ENCODE data around the gene AHI1. TPM values are rescaled to one million over a fixed set of nuclear protein-coding genes. Genes with fewer than 3 reads are reported as not detected.

Gene AHI1
- total RNA-seq, 1 donor from 2014 or later = 160 TPM

- Mint-ChIP-seq H3K4me1 (peaks cover 10% of the 10 kb centered on the region), H3K36me3 (ENCODE audit: low read depth) (peaks cover 67% of the 10 kb centered on the region), H3K27me3 (no peaks in the 10 kb centered on the region), H3K27ac (no peak overlapping the region), H3K4me3 (no peak overlapping the region), H3K9me3 (no peaks in the 10 kb centered on the region)
- no peak for DNase-seq
- intact Hi-C loops (cut with micrococcal nuclease) = no loop called here
Observed at GRCh38 chr6:135461208-135461607, 36.3 kb downstream of the AHI1 start.

DNA sequence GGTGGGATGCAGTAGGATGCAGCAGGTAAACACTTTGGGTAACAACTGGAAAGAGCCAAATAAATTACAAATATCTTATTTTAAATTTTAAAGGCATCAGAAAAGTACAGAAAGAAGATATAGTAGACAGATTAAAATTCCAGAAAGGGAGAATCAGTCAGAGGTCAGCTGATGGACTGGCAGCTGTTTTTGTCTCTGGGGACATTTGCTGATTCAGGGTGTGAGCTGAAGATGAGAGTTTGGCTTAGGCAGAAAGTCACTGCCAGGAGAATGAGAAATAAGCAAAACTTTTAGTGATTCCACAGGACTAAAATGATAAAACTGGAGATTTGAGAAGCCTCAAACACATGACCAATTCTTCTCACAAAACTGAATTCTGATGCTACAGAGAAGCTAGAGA, 39.5 kb downstream of the AHI1 start:
- DNase-seq = no peak
- no peaks in the 10 kb centered on the region for H3K27me3 Mint-ChIP-seq
- intact Hi-C loops (cut with micrococcal nuclease) = no loop called here
- no peak overlapping the region for H3K27ac Mint-ChIP-seq
- H3K4me3 Mint-ChIP-seq = no peak overlapping the region
- H3K9me3 Mint-ChIP-seq = no peaks in the 10 kb centered on the region
- peaks cover 54% of the 10 kb centered on the region for H3K36me3 Mint-ChIP-seq (ENCODE audit: low read depth)
- H3K4me1 Mint-ChIP-seq = peaks cover 3% of the 10 kb centered on the region

GRCh38 chr6:135451617-135452190, 45.8 kb downstream of the AHI1 start:
- DNase-seq = peak; percentile 63
- intact Hi-C loops (cut with micrococcal nuclease) = loop anchor here (1.0 to 2.0 kb wide), 4 partner anchors 45 to 866 kb away; partner anchors contain the start of gene AHI1
- Mint-ChIP-seq H3K27me3 (no peaks in the 10 kb centered on the region), H3K27ac (no peak overlapping the region), H3K4me1 (peaks cover 6% of the 10 kb centered on the region), H3K4me3 (no peak overlapping the region), H3K9me3 (no peaks in the 10 kb centered on the region), H3K36me3 (ENCODE audit: low read depth) (peaks cover 35% of the 10 kb centered on the region)

DNA sequence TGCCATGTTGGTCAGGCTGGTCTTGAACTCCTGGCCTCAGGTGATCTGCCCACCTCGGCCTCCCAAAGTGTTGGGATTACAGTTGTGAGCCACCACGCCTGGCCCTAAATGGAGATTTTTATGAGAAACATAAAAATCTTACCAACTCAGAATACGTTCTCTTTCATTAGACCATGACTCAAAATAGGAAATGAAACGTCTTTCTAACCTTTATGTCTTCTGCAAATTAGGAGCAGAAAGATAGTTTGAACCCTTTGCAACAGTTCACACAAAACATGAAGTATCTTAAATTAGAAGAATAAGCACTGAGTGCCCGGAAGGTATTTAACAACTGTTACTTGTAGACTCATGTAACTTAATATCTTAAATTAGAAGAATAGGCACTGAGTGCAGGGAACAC, 48.3 kb downstream of the AHI1 start:
- H3K27ac Mint-ChIP-seq = no peak overlapping the region
- no peaks in the 10 kb centered on the region for H3K27me3 Mint-ChIP-seq
- DNase-seq = no peak
- H3K9me3 Mint-ChIP-seq = no peaks in the 10 kb centered on the region
- H3K36me3 Mint-ChIP-seq (ENCODE audit: low read depth) = peaks cover 40% of the 10 kb centered on the region
- no peak overlapping the region for H3K4me3 Mint-ChIP-seq
- intact Hi-C loops (cut with micrococcal nuclease) = no loop called here
- H3K4me1 Mint-ChIP-seq = peaks cover 6% of the 10 kb centered on the region

GRCh38 chr6:135440087-135440792, 57.3 kb downstream of the AHI1 start:
- peak; percentile 72 for DNase-seq
- Mint-ChIP-seq H3K36me3 (ENCODE audit: low read depth) (peaks cover 36% of the 10 kb centered on the region), H3K9me3 (no peaks in the 10 kb centered on the region), H3K4me1 (peaks cover 22% of the 10 kb centered on the region), H3K4me3 (peak overlapping the region; percentile 69), H3K27ac (peak overlapping the region; percentile 48), H3K27me3 (no peaks in the 10 kb centered on the region)
- intact Hi-C loops (cut with micrococcal nuclease) = no loop called here

DNA sequence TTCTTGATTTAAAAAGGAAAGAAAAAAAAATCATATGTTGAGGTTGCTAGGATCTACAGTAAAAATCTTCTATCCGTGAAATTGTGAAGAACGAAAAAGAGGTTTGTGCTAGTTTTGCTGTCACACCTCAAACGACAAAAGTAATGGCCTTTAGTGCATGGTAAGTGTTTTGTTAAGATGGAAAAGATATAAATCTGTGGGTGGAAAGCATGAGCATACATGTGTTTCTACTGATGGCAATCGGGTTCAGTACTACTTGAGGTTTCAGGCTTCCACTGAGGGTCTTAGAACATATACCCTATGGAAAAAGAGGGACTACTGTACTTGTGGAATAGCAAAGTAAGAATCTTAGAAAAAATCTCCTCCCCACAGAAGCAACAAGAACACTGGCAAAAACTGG, 58.0 kb downstream of the AHI1 start:
- Mint-ChIP-seq H3K27ac (peak overlapping the region; percentile 51), H3K27me3 (no peaks in the 10 kb centered on the region), H3K4me1 (peaks cover 22% of the 10 kb centered on the region), H3K36me3 (ENCODE audit: low read depth) (peaks cover 31% of the 10 kb centered on the region), H3K4me3 (peak overlapping the region; percentile 69), H3K9me3 (no peaks in the 10 kb centered on the region)
- peak; percentile 57 for DNase-seq
- intact Hi-C loops (cut with micrococcal nuclease) = loop anchor here (10.0 kb wide), 1 partner anchor 1265 kb away; no protein-coding TSS in a partner anchor

DNA sequence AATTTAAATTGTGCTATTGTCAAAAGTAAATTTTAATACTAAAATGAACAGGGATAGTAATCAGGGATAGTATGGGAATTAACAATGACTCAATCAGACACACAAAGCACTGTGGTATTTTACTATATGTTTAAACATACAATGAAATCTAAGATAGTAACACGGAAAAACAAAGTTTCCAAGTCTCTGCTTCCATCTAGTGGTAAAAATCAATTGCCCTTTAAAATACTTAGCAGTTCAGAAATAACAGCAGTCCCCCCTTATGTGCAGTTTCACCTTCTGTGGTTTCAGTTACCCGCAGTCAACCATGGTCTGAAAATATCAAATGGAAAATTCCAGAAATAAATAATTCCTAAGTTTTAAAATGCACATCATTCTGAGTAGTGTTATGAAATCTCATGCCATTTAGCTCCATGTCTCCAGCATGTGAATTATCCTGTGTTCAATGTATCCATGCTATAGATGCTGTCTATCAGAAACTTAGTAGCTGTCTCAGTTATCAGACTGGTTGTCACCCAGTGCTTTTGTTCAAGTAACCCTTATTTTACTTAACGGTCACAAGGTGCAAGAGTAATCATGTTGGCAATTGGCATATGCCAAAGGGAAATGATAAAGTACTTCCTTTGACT, 58.5 kb downstream of the AHI1 start:
- H3K4me3 Mint-ChIP-seq = peak overlapping the region; percentile 69
- H3K36me3 Mint-ChIP-seq (ENCODE audit: low read depth) = peaks cover 28% of the 10 kb centered on the region
- intact Hi-C loops (cut with micrococcal nuclease) = loop anchor here (10.0 kb wide), 1 partner anchor 1264 kb away; no protein-coding TSS in a partner anchor
- no peaks in the 10 kb centered on the region for H3K9me3 Mint-ChIP-seq
- H3K27ac Mint-ChIP-seq = peak overlapping the region; percentile 51
- peak; percentile 63 for DNase-seq
- peaks cover 19% of the 10 kb centered on the region for H3K4me1 Mint-ChIP-seq
- no peaks in the 10 kb centered on the region for H3K27me3 Mint-ChIP-seq

- H3K36me3 Mint-ChIP-seq (ENCODE audit: low read depth) = peaks cover 23% of the 10 kb centered on the region
- H3K27me3 Mint-ChIP-seq = no peaks in the 10 kb centered on the region
- DNase-seq = no peak
- no peaks in the 10 kb centered on the region for H3K9me3 Mint-ChIP-seq
- H3K27ac Mint-ChIP-seq = no peak overlapping the region
- H3K4me1 Mint-ChIP-seq = peaks cover 11% of the 10 kb centered on the region
- H3K4me3 Mint-ChIP-seq = no peak overlapping the region
- intact Hi-C loops (cut with micrococcal nuclease) = loop anchor here (10.0 kb wide), 1 partner anchor 1260 kb away; no protein-coding TSS in a partner anchor
Observed at GRCh38 chr6:135434991-135435390, 62.5 kb downstream of the AHI1 start.

DNA sequence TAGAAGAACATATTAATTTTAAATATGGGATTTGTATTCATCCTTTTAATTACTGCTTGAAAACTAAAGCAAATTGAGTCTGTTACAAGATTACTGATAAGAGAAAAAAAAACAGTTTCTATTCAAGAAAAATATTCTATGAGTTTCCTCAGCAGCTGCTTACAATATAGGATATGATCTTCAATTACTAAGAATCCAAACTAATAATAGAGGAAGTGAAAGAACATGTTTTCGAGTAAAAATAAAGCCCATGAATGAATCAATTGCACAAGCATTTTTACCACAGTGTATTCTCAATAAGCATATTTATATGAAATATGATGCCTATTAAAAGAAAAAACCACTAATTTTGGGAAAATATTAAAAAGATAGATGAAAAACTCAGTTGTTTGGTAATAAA, 63.4 kb downstream of the AHI1 start:
- no peak overlapping the region for H3K4me3 Mint-ChIP-seq
- peaks cover 3% of the 10 kb centered on the region for H3K4me1 Mint-ChIP-seq
- peaks cover 21% of the 10 kb centered on the region for H3K36me3 Mint-ChIP-seq (ENCODE audit: low read depth)
- H3K9me3 Mint-ChIP-seq = no peaks in the 10 kb centered on the region
- DNase-seq = no peak
- no peak overlapping the region for H3K27ac Mint-ChIP-seq
- H3K27me3 Mint-ChIP-seq = no peaks in the 10 kb centered on the region
- intact Hi-C loops (cut with micrococcal nuclease) = loop anchor here (10.0 kb wide), 1 partner anchor 1259 kb away; no protein-coding TSS in a partner anchor

DNA sequence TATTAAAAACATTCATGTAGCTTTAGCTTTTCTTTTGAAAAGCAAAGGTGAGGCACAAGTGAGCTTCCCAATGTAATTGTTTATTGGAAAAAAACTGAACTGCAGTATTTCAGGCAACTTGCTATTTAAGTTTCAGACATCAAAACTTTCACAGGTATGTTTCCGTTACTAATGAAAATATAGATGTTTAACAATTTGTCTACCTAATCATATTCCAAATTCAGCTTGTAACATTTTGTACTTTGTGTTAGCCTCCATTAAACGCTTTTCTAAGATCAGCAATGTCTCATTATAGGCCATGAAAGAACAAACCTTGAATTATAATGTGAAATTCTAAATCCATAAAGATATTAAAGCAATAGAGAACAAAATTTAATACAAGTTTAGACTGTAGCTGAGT, 69.5 kb downstream of the AHI1 start:
- intact Hi-C loops (cut with micrococcal nuclease) = no loop called here
- no peak for DNase-seq
- no peak overlapping the region for H3K27ac Mint-ChIP-seq
- no peaks in the 10 kb centered on the region for H3K27me3 Mint-ChIP-seq
- no peak overlapping the region for H3K4me3 Mint-ChIP-seq
- peaks cover 8% of the 10 kb centered on the region for H3K4me1 Mint-ChIP-seq
- no peaks in the 10 kb centered on the region for H3K9me3 Mint-ChIP-seq
- peaks cover 38% of the 10 kb centered on the region for H3K36me3 Mint-ChIP-seq (ENCODE audit: low read depth)

DNA sequence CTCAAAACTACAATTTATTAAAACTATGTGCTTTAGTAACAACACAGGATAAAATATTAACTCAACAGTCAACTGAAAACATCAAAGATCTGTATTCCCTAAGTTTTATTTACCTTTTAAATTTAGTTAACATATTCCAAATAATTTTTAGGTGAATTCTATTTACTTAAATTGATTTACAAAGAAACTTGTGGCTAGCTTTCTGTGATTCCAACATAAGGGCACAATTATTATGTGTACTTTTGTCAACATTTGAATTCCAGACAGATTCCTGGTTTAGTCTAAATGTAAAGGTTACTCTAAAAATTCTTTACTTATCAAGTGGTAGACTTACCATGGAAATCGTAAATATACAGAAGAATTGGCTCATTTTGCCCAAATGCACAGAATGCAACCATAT, 70.7 kb downstream of the AHI1 start:
- H3K27me3 Mint-ChIP-seq = no peaks in the 10 kb centered on the region
- intact Hi-C loops (cut with micrococcal nuclease) = no loop called here
- no peaks in the 10 kb centered on the region for H3K9me3 Mint-ChIP-seq
- no peak overlapping the region for H3K27ac Mint-ChIP-seq
- peaks cover 8% of the 10 kb centered on the region for H3K4me1 Mint-ChIP-seq
- DNase-seq = no peak
- peaks cover 37% of the 10 kb centered on the region for H3K36me3 Mint-ChIP-seq (ENCODE audit: low read depth)
- H3K4me3 Mint-ChIP-seq = no peak overlapping the region

DNA sequence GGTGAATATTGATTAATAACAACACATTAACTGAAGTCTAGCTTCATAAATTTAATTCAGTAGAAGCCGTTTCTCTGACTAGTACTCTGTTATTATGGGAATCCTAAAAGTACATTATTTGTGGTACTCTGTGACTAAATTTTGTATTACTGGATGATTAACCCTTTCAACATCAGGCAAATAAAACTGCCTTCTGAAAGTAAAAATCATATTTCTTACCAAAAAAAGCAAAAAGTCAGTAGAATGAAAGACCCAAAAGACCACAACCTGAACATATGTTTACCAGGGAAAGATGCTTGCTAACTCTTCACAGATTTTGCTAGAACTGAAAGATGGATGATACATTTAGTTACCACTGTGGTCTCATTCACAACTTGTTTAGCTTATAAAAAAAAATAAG, 73.2 kb downstream of the AHI1 start:
- Mint-ChIP-seq H3K27me3 (no peaks in the 10 kb centered on the region), H3K4me1 (peaks cover 8% of the 10 kb centered on the region), H3K36me3 (ENCODE audit: low read depth) (peaks cover 44% of the 10 kb centered on the region), H3K4me3 (no peak overlapping the region), H3K27ac (no peak overlapping the region), H3K9me3 (no peaks in the 10 kb centered on the region)
- DNase-seq = no peak
- intact Hi-C loops (cut with micrococcal nuclease) = loop anchor here (5.0 kb wide), 2 partner anchors 227 to 277 kb away; no protein-coding TSS in a partner anchor

- H3K27me3 Mint-ChIP-seq = no peaks in the 10 kb centered on the region
- H3K4me3 Mint-ChIP-seq = no peak overlapping the region
- peak; percentile 61 for DNase-seq
Observed at GRCh38 chr6:135423649-135424128, 73.9 kb downstream of the AHI1 start.

DNA sequence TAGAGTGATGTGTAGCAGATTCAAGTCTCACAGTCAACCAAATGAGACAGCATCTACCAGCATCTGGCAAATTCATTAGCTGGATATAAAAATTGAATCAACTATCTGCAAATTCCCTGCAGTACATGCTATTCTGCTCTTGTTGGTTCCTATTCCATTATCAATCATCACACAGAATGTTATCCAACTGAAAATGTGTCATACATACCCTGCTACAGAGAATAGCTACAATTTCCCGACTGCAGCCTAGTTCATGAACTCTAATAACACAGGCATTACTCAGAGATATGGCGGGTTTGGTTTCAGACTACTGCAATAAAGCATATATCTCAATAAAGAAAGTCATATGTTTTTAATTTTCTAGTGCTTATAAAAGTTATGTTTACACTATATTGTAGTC, 78.4 kb downstream of the AHI1 start:
- Mint-ChIP-seq H3K36me3 (ENCODE audit: low read depth) (peaks cover 36% of the 10 kb centered on the region), H3K9me3 (no peaks in the 10 kb centered on the region), H3K27me3 (no peaks in the 10 kb centered on the region), H3K4me1 (peaks cover 4% of the 10 kb centered on the region), H3K27ac (no peak overlapping the region), H3K4me3 (no peak overlapping the region)
- no peak for DNase-seq
- intact Hi-C loops (cut with micrococcal nuclease) = no loop called here

More at GRCh38 chr6:135423649-135424128, 73.9 kb downstream of the AHI1 start:
- peaks cover 8% of the 10 kb centered on the region for H3K4me1 Mint-ChIP-seq
- intact Hi-C loops (cut with micrococcal nuclease) = loop anchor here (5.0 kb wide), 2 partner anchors 226 to 276 kb away; no protein-coding TSS in a partner anchor
- peaks cover 42% of the 10 kb centered on the region for H3K36me3 Mint-ChIP-seq (ENCODE audit: low read depth)
- no peaks in the 10 kb centered on the region for H3K9me3 Mint-ChIP-seq
- peak overlapping the region; percentile 77 for H3K27ac Mint-ChIP-seq

Data from activated CD4-positive, alpha-beta T cell treated with anti-CD3 and anti-CD28 coated beads, Interleukin-2, amount 10 ng/mL, durations not matched to agents 24 days and 14 days (primary cell).